HG03280 (cell line): ENCODE results near the gene COL4A2.
"Not testable (repeated sequence)": the region's sequence is repeated elsewhere in the genome, so short reads cannot be mapped to it uniquely, and the experiment has no call there.

Experiments
- ATAC-seq: cut with Tn5 transposase; IDR thresholded peaks from one replicate; pipeline ENCODE4 v1.9.1; 2021; ENCODE audit warnings: mild to moderate bottlenecking, moderate library complexity; ENCODE audit not compliant: unreplicated experiment

The COL4A2 gene

DNA sequence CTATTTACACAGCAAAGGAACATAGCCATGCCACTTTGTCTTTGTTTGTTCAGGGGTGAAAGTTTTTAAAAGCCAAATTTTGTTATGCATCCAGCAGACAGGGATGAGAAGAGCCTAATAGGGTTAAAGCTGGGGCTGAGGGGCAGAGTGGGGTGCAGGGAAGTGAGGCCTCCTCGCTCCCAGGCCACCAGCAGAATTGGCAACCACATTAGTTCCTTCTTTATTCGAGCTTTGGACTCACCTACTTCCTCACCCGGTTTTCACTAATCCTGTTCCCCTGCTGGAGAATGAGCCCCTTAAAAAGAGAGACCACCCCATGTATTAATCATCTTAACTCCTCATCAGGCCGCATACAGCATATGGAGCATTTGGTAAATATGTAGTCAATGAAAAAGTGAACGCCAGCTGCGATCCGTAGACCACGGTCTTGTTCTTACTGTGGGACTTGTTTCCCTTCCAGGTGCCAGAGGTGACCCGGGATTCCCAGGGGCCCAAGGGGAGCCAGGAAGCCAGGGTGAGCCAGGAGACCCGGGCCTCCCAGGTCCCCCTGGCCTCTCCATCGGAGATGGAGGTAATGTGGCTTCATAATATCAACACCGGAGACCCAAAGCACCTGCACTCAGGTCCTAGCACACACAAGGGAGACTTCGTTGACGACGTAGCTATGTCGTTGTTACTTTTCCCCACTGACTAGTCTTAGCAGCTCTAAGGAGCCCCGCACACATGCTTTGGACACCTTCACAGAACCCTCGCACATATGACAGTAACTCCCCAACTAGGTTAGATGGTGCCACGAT, 142.3 kb downstream of the COL4A2 start:
- ATAC-seq, result no peak

DNA sequence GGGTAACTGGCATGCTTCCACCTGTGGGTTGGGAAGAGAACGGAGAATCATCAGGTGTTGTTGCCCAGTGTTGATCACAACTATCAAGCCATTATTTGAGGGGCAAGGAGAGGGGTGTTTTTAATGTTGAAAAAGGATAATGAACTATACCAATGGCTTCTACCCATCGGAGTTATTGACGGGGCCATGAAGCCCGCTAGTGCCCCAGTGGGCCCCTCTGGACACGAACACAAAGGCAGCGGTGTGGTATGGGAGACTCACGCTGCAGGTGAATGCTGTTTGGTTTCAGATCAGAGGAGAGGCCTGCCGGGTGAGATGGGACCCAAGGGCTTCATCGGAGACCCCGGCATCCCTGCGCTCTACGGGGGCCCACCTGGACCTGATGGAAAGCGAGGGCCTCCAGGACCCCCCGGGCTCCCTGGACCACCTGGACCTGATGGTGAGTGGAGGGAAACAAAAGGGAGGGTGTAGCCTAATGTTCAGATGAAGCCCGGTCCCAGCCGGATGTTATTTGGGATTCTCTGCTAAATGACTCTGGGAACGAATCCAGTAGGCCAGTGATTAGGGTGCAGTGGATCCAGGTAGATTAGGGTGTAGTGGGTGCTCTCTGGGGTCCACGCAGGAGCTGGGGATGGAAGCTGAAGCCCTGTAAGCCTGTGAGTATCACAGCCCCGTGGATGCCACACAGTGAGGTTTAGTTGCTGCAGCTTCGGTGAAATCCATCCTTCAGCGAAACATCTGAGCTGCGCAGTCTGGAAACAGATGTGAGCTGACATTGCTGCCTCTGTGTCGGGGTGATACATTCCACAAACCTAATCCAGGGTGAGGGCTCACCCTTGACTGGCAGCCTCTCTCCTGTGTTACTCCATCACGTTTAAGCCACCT, 143.2 kb downstream of the COL4A2 start:
- no peak for ATAC-seq

DNA sequence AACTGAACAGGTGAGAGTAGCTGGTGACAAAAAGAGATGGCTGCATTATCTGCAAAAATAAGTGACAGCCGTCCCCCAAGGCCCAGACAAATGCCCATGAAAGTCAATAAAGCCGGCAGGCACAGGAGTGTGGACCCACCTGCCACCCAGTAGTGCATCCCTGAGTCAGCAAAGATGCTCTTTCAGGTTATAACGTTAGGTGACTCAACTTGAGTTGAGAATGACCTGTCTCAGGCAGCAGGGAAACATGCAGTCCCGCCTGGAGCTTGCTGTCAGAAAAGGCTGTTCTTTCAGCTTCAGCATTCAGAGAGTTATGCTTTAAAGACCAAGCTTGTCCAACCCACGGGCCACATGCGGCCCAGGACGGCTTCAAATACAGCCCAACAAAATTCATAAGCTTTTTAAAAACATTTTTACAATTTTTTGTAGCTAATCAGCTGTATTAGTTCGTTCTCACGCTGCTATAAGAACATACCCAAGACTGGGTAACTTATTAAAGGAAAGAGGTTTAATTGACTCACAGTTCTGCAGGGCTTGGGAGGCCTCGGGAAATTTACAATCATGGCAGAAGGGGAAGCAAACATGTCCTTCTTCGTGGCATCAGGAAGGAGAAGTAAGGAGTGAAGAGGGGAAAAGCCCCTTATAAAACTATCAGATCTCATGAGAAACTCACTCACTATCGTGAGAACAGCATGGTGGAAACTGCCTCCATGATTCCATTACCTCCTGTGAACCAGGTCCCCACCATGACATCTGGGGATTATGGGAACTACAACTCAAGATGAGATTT, 144.1 kb downstream of the COL4A2 start:
- ATAC-seq, result no peak

DNA sequence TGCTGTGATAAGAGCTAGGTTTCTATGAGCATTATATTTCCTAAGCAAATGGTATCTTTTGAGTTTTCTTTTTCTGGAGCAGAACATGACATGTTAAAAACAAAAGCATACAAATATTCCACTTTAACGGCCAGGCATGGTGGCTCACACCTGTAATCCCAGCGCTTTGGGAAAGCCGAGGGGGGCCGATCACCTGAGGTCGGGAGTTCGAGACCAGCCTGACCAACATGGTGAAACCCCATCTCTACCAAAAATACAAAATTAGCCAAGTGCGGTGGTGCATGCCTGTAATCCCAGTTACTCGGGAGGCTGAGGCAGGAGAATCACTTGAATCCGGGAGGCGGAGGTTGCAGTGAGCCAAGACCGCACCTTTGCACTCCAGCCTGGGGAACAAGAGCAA, 146.0 kb downstream of the COL4A2 start:
- not testable (repeated sequence) for ATAC-seq

DNA sequence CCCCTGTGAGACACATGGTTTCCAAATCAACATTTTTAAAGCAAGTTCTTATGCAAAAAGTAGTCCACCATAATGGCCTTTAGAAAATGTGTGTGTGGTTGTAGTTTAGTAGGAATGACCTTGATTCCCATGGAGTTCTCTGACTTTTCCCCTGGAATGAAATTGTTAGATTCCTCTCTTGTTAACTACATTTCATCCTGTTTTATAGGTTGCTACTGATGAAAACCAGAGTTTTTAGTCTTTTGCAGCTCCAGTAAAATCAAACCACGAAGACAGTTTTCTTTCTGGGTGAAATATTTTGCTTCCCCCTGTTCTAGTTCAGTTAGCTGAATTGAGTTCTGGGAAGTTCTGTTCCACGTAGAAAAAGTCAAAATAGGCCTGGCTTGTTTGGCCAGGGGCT, 146.7 kb downstream of the COL4A2 start:
- ATAC-seq, result no peak

DNA sequence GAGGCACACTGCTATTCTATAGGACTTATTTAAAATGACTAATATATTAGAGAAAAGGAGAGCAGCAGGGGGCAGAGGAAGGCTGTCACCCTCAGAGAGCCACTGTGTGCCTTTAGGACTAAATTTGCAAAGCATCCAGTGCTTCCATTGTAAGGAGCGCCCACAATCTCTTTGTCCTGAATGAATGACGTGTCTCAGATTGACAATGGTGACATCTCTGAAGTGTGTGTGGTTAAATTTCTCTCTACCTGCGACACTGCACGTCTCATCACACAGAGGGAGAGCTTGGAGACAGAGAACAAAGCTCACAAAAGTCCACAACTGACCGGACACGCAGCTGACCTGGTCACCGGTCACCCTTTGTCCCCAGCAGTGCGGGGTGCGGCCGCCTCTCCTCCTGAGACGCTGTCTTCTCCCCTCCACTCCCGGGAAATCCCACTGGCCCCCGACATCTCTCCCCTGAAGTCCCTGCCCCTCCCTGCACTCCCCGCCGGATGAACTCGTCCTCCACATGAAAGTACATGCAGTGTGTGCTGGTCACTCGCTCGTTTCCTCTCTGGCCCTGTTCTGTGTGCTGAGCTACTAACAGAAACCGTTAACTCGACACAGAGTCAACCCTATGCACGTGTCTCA, 147.3 kb downstream of the COL4A2 start:
- no peak for ATAC-seq

DNA sequence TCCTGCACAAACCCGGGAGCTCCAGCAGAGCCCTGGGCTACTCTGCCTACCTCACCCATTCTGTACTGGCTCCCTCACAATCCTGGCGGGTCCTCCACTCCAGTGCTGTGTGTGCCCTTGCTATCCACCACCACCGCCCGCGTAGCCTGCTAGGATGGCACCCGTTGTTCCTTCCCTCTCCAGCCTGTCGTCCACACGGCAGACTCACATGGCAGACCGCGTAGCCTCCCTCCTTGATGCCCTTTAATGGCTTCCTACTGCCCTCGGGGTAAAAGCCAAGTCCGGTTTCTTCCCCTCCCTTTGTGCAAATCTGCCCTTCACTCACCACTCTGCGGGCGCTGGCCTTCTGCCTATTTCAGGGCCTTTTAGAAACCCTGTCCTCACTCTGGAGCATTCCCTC, 147.9 kb downstream of the COL4A2 start:
- no peak for ATAC-seq

DNA sequence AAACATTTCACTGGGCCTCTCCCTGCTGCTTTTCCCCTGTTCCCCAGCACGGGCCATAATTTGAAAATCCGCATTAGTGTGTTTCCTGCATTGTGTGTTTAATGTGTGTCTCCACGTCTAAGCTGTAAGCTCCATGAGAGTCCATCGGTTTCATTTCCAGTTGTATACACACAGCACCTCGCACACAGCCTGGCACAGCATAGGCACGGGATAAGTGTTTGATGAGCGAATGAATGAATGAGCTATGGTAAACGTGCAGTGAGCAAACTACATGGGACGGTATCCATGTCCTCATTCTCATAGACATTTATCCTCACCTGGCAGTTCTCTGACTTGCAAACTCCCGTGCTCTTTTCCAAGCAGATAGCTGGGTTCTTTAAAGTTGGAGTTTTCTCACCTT, 148.4 kb downstream of the COL4A2 start:
- no peak for ATAC-seq

DNA sequence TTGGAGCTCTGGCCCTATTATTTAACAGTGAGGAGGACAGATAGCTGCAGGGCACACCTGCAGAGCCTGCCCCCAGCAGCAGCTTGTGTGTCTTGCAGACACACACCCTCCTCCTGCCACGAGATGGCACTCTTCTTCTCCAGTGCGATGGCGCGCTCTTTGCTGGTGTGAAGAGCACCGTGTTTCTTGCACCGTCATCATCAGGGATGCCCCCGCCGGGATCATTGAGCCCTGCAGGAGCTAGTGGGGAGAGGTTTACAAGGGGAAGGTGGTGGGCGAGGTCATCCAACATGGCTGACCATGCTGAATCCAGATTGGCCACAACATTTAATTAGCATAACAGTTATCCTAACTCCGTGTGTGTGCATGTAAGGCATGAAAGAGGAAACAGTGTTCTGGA, 148.9 kb downstream of the COL4A2 start:
- peak; percentile 97 for ATAC-seq

DNA sequence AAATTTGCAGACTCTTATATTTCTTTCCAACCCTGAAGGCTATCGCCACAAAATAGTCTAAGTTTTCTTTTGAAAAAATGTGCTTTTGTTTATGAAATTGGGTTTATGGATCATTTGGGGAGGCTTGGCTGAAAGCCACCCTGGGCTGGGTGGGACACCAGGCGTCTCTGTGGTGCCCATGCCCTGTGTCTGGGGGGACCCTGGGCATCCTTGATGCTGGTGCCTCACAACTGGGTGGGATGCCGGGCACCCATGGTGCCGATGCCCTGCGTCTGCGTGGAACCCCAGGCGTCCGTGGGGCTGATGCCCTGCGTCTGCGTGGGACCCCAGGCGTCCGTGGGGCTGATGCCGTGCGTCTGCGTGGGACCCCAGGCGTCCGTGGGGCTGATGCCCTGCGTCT, 149.5 kb downstream of the COL4A2 start:
- no peak for ATAC-seq

DNA sequence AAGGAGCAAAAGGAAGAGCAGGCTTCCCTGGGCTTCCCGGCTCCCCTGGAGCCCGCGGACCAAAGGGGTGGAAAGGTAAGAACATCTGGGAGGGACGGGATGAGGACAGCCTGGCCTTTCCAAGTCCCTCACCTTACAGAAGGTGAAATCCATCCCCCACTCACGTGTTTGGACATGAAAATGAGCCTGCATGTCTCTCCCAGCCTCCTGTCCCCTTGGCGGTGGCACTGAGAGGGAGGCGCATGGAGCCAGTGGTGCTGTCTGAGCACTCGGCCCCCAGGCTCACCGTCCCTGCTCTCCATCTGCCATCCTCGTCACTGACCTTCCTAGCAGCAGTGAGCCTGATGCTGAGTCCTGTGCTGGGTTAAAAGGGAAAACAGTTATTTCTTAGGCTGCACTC, 150.3 kb downstream of the COL4A2 start:
- no peak for ATAC-seq

DNA sequence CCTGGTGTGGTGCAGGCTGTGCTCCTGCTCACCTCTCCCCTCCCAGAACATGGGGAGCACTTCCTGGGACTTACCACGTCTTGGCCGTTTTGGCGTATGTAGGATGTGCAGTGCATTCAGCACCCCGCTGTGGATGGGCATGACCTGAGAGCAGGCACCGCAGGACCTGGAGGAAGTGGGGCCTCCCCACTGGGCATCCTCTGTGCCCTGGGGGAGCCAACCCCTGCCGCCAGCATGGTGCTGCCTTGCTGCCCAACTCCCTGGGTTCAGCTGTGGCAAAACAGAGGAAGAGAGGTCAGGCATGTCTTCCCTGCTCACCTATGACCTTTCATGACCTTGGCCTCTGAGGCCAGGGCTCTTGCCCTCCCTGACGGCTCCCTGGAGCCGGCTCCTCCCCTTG, 150.9 kb downstream of the COL4A2 start:
- no peak for ATAC-seq

DNA sequence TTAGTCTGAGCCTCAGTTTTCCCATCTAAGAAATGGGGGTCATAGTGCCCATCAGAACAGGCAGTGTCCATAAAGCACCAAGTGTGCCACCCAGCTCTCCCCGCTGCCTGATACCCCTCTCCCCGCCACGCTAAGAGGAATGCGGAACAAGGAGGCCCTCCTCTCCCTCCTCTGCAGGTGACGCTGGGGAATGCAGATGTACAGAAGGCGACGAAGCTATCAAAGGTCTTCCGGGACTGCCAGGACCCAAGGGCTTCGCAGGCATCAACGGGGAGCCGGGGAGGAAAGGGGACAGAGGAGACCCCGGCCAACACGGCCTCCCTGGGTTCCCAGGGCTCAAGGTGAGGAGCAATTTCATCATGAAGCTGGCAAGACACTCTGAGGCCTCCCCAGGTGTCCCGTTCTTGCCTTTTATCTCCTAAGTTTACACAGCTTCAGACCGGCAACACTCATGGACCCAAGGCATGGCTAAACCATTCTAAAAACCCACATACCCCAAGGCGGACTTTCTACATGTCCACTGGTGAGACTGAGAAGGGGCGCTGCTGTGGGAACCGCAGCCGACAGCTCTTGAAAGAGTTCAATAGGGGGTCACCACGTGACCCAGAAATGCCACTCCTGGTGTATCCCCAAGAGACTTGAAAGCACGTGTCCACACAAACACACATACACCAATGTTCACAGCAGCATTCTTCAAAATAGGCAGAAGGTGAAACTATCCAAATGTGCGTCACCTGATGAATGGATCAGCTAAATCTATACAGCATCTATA, 151.7 kb downstream of the COL4A2 start:
- ATAC-seq, result no peak

DNA sequence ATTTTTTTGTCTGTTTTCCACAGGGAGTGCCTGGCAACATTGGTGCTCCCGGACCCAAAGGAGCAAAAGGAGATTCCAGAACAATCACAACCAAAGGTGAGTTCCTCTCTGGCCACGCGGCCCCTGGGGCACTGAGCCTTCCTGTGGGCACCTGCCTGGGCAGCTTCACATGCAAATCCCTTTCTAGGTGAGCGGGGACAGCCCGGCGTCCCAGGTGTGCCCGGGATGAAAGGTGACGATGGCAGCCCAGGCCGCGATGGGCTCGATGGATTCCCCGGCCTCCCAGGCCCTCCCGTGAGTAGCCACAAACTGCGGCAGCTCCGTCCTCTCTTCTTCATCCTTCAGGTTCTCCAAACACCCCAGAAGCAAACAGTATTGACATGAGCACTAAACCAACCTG, 155.0 kb downstream of the COL4A2 start:
- ATAC-seq, result no peak

DNA sequence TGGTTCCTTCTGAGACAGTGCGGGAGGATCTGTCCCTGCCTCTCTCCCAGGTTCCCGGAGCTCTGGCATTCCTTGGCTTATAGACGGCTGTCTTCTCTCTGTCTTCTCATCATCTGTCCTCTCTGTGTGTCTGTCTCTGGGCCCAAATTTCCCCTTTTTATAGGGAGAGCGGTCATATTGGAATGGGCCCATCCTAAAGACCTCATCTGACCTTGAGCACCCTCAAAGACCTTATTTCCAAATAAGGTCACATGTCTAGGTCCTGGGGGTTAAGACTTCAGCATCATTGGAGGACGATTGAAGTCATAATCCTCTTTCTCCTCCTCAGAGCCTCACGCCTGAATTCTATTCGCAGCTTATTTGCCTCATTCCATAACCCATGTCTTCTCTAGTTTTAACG, 156.1 kb downstream of the COL4A2 start:
- ATAC-seq, result no peak

DNA sequence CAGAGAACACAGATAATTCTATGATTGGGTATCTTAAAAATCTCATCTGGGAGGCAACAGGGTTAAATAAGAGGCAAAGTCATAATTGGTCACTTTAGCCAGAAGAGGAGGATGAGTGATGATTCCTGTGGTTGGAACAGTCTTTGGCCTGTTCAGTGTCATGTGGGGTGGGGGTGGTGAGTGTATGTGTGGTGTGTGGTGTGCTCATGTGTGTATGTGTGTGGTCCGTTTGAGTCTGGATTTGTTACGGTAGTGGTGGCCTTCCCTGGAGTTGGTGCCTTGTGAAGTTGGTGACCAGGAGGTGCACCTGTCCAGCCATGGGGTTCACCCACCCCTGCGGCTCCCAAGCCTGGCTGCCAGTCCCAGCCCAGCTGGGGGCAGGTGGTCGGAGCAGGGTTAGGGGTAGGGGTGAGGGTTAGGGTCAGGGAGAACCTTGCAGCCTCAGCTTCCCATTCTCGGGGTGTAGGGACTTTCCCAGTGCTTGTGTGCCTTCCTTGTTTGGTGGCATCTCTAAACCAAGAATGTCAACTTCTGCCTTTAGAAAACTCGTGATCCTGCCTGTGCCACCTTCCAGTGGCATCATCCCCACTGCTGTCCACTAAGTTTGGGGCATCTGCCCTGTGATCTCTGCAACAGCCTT, 156.9 kb downstream of the COL4A2 start:
- no peak for ATAC-seq

DNA sequence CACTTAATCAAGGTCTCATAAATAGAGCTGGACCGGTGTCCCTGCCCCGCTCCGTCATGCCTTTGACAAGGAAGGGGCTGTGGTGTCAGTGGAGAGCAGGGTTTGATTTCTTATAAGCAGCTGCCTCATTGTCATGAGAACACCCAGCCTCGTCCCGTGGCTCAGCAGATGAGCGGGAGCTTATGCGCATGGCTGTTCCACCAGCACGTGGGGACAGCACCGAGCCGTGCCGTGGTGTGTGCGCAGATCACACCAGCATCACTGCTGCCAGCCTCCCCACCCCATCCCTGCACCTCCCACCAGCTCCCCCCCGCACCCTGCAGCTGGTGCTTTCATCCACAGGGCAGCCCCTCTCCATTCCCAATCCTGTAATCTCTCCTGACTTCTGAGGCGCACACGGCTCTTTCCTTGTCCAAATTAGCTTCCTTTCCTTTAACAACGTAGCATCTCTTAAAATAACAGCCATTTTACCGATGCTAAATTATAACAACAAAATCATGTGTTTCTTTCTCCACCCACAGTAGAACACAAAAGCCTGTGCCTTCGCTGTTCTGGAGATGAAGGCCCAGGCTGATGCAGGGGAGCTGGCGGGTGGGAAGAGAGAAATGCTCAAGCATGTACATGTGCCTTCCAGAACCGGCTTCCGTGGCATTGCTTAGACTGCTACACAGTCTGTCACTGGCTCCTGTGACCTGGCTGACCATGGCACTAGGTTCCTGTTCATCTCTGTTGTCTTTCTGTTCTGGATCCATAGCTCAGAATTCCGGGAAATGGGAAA, 157.7 kb downstream of the COL4A2 start:
- no peak for ATAC-seq

DNA sequence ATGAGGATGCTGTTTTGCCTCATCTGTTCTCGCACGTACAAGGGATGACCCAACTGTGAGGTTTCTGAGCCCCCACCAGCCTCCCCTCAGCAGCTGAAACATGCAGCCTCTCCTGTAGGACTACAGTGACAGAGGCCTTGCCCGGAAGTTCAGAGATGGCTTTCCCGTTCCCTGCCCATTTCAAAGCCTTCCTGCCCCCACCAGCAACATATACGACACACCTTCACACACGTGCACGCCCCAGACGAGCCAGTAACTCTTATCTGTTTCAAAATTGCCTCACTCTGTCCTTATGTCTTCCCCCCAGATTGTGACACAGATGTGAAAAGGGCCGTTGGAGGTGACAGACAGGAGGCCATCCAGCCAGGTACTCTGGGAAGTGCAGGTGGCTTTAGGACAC, 158.6 kb downstream of the COL4A2 start:
- ATAC-seq, result no peak
